Breast epithelium (tissue), 4 donors: ENCODE data around the gene NOL4L. TPM values are rescaled to one million over a fixed set of nuclear protein-coding genes. Genes with fewer than 3 reads are reported as not detected.

Source experiments
- DNase-seq, 2 donors: peaks; one replicate each; pipeline ENCODE4 v3.0.0-alpha.2; 2019; ENCODE audit warnings: low spot score in 2 of 2
- H3K27ac ChIP-seq, 2 donors: fragments of 200-600 bp; sonication (generic) in 1 of 2; one replicate each; pipeline ENCODE4 v1.5.1; 2016 to 2019; ENCODE audit warnings: mild to moderate bottlenecking in 1 of 2
- H3K27me3 ChIP-seq, 2 donors: fragments of 200-600 bp; sonication (generic) in 1 of 2; one replicate each; pipeline versions ENCODE4 v1.5.1 to v1.6.0; 2017 to 2019; ENCODE audit warnings: control low read depth in 1 of 2, mild to moderate bottlenecking in 1 of 2
- H3K36me3 ChIP-seq: fragments of 200-600 bp; one replicate; pipeline ENCODE4 v1.5.1; 2019
- H3K4me1 ChIP-seq, 2 donors: fragments of 200-600 bp; sonication (generic); one replicate each; pipeline ENCODE4 v1.5.1; 2016 to 2019; ENCODE audit warnings: control low read depth in 1 of 2
- H3K4me3 ChIP-seq, 3 donors: fragments of 200-600 bp; sonication (generic); 1 replicate in 2 of 3; 2 replicates in 1 of 3; pipeline ENCODE4 v1.5.1; 2016 to 2019; ENCODE audit warnings: mild to moderate bottlenecking in 3 of 3, moderate library complexity in 2 of 3
- H3K9me3 ChIP-seq, 2 donors: fragments of 200-600 bp; sonication (generic) in 1 of 2; one replicate each; pipeline ENCODE4 v1.5.1; 2016 to 2019; ENCODE audit warnings: control low read depth in 1 of 2
- POLR2A ChIP-seq: fragments of 450-650 bp; IDR thresholded peaks from one replicate; pipeline ENCODE4 v1.6.1; 2016; ENCODE audit warnings: antibody characterized with exemption, mild to moderate bottlenecking, moderate library complexity
- POLR2AphosphoS5 ChIP-seq, 3 donors: sonication (generic); formaldehyde crosslinking; IDR thresholded peaks; one replicate each; pipeline ENCODE4 v1.6.1; 2017; ENCODE audit warnings: antibody characterized with exemption in 3 of 3
- intact Hi-C: fragments of 100-400 bp; cut with DNase I; formaldehyde crosslinking; loops from one replicate; pipeline ENCODE4 v1.15.1; 2023; ENCODE audit warnings: low total_unique reads
- total RNA-seq, 3 donors: library from RNA; depleted of rRNA; stranded (reverse); fragments of >200 nt; gene quantifications; one replicate each; pipeline ENCODE4 v1.1.0, GENCODE V29; 2016
- TF ChIP-seq, protein P1 (sequence below), 3 donors: fragments of 450-650 bp; IDR thresholded peaks; one replicate each; pipeline ENCODE4 v1.5.1; 2016 to 2017; ENCODE audit warnings: antibody characterized with exemption in 3 of 3, mild to moderate bottlenecking in 3 of 3, moderate library complexity in 3 of 3

Gene NOL4L
- total RNA-seq, 3 donors from 2014 or later, result 3.7 to 18.4 (median 15.8) TPM

DNA sequence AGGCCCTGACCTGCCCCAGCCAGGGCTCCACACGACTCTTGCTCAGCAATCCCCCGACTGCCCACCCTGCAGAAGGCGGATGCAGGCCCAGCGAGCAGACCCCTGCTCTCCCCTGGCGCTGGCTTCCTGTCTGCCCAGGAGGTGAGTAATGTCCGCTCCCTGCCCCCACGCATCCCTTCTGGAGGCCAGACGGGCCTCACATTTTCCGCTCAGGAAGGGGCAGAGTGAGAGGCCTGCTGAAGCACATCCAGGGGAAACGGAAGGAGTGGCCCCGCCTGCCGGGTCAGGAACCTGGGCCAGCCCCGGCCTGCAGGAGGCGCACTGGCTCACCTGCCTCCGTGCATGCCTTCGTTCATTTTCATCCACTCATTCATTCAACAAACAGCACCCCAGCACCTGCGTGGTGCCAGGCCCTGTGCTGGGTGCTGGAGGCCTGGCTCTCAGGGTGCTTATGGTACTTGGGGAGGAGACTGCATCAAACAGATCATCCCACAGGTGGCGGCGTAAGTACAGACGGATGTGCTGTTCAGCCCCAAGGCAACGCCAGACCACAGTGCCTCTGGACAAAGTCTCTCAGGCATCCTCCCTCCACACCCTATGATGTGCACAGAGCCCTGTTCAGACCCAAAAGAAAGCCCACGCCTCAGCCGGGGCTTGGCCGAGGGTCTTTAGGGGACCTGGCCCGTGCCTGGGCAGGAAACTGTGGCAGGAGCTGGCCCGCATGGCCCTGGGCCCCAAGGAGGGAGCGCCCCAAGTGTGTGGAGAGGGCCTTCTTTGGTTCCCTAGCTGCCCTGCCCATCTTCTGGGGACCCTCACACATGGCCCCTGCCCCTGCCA, 114.9 kb downstream of the NOL4L start:
- no peaks in the 10 kb centered on the region for H3K9me3 ChIP-seq
- no peak overlapping the region for H3K4me3 ChIP-seq
- no peak for DNase-seq
- peaks cover 19% of the 10 kb centered on the region in 2 donors for H3K4me1 ChIP-seq
- no peaks in the 10 kb centered on the region for H3K27me3 ChIP-seq
- intact Hi-C loops, result no loop called here
- TF ChIP-seq, protein P1, sequence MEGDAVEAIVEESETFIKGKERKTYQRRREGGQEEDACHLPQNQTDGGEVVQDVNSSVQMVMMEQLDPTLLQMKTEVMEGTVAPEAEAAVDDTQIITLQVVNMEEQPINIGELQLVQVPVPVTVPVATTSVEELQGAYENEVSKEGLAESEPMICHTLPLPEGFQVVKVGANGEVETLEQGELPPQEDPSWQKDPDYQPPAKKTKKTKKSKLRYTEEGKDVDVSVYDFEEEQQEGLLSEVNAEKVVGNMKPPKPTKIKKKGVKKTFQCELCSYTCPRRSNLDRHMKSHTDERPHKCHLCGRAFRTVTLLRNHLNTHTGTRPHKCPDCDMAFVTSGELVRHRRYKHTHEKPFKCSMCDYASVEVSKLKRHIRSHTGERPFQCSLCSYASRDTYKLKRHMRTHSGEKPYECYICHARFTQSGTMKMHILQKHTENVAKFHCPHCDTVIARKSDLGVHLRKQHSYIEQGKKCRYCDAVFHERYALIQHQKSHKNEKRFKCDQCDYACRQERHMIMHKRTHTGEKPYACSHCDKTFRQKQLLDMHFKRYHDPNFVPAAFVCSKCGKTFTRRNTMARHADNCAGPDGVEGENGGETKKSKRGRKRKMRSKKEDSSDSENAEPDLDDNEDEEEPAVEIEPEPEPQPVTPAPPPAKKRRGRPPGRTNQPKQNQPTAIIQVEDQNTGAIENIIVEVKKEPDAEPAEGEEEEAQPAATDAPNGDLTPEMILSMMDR (IDR thresholded peaks at IDR 0.05), result peak in 1 of 3 donors; percentile 27
- peak in 2 of 3 donors; percentile 46 to 68 for TF ChIP-seq POLR2AphosphoS5 (IDR thresholded peaks at IDR 0.05)
- no peak for TF ChIP-seq POLR2A
- H3K27ac ChIP-seq, result peak overlapping the region; percentile 48 to 62
- H3K36me3 ChIP-seq, result no peaks in the 10 kb centered on the region

DNA sequence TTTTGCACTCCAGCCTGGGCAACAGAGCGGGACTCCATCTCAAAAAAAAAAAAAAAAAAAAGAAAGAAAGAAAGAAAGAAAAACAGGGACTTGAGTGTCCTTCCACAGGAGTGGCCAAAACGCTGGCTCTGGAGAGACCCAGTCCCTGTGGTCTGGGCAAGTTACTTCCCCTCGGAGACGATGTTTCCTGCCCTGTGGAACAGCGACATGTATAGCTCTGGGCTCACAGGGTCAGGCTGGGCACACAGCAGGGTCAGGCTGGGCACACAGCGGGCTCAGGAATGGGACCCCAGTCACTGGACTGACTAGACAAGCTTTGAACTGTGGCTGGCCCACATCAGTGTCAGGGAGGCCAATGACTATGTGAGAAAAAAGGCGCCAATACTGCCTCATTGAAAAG, 116.3 kb downstream of the NOL4L start:
- TF ChIP-seq POLR2AphosphoS5 (IDR thresholded peaks at IDR 0.05) (no peak), POLR2A (no peak)
- TF ChIP-seq, protein P1 (IDR thresholded peaks at IDR 0.05), result no peak
- intact Hi-C loops, result no loop called here
- H3K9me3 ChIP-seq, result no peaks in the 10 kb centered on the region
- H3K36me3 ChIP-seq, result no peaks in the 10 kb centered on the region
- no peak overlapping the region for H3K4me3 ChIP-seq
- peak overlapping the region in 1 of 2 donors; percentile 29 for H3K27ac ChIP-seq
- no peak for DNase-seq
- H3K27me3 ChIP-seq, result no peaks in the 10 kb centered on the region
- H3K4me1 ChIP-seq, result peaks cover 10 to 25% of the 10 kb centered on the region in 2 donors

DNA sequence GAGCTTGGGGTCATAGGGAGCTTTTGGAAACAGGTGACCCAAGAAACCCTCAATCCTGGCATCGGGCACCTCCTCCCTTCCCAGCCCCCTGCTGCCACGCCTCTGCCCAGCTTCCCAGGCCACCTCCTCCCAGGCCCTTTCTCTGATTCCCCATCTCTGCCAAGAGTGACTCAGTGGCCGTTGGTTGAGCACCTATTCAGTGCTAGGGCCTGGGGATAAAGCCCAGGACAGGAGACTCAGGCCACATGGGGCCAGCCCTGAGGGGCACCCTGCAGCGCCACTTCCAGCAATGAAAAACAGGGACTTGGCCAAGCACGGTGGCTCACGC, 116.9 kb downstream of the NOL4L start:
- Histone ChIP-seq H3K9me3 (no peaks in the 10 kb centered on the region), H3K4me1 (peaks cover 10 to 25% of the 10 kb centered on the region in 2 donors), H3K27me3 (no peaks in the 10 kb centered on the region), H3K4me3 (no peak overlapping the region), H3K36me3 (no peaks in the 10 kb centered on the region), H3K27ac (peak overlapping the region; percentile 89 to 95)
- no peak for DNase-seq
- TF ChIP-seq, protein P1 (IDR thresholded peaks at IDR 0.05), result no peak
- TF ChIP-seq POLR2A (no peak), POLR2AphosphoS5 (IDR thresholded peaks at IDR 0.05) (no peak)
- intact Hi-C loops, result no loop called here

DNA sequence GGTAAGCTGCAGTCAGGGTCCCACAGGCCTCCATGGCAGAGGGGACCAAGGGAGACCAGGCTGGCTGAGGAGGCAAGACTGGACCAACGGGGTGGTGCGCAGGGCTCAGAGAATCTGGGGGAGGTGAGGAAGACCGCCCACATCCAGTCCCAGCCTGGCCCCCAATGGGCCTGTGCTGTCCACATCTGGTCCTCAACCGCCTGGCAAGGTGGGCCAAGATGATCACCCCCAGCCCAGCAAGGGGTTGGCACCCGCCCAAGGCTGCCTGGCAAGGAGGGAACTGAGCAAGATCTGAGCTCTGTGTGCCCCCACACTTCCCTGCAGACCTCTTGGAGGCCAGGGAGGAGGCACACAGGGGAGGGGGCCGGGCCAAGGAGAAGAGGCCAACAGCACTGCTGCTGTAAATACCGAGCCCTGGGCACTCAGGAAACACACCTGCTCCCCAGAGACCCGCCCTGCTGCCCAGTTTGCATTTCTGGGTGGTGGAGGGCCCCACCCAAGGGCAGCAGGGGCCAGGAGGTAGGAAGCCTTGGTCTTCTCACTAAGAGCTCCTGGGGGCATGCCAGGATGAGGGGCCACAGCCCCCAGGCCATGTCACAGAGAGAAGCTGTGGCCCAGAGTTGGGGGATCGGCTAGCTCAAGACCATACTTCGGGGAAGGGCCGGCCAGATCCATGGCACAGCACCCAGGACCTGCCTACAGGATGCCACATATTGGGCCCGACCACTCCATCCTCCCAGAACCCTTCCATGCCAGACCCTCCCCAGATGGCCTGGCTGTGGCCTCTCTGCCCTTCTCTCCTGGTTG, 117.4 kb downstream of the NOL4L start:
- intact Hi-C loops, result no loop called here
- Histone ChIP-seq H3K9me3 (no peaks in the 10 kb centered on the region), H3K27ac (peak overlapping the region; percentile 89 to 95), H3K27me3 (no peaks in the 10 kb centered on the region), H3K4me1 (peaks cover 10 to 27% of the 10 kb centered on the region in 2 donors), H3K4me3 (no peak overlapping the region), H3K36me3 (no peaks in the 10 kb centered on the region)
- TF ChIP-seq POLR2A (no peak), POLR2AphosphoS5 (IDR thresholded peaks at IDR 0.05) (no peak)
- TF ChIP-seq, protein P1 (IDR thresholded peaks at IDR 0.05), result no peak
- no peak for DNase-seq
